HFFc6 (cell line): ENCODE measurements around the gene PLN. TPM values are rescaled to one million over a fixed set of nuclear protein-coding genes. Genes with fewer than 3 reads are reported as not detected.

Experiments
- DNase-seq: peaks from one replicate; pipeline ENCODE4 v3.0.0-alpha.2; 2018
- H3K27ac Mint-ChIP-seq: 2 replicates; pipeline ENCODE4 v1.8.0; 2020; ENCODE audit warnings: mild to moderate bottlenecking, mixed read lengths
- H3K27me3 Mint-ChIP-seq: 2 replicates; pipeline ENCODE4 v1.8.0; 2021; ENCODE audit warnings: mild to moderate bottlenecking, moderate library complexity, mixed read lengths; ENCODE audit not compliant: insufficient read depth
- H3K36me3 Mint-ChIP-seq: 2 replicates; pipeline ENCODE4 v1.8.0; 2021; ENCODE audit warnings: low read depth, mixed read lengths
- H3K4me1 Mint-ChIP-seq: 2 replicates; pipeline ENCODE4 v1.8.0; 2020; ENCODE audit warnings: low read depth, mixed read lengths
- H3K4me3 Mint-ChIP-seq: 2 replicates; pipeline ENCODE4 v1.8.0; 2020; ENCODE audit warnings: mild to moderate bottlenecking, moderate library complexity, mixed read lengths
- H3K9me3 Mint-ChIP-seq: 2 replicates; pipeline ENCODE4 v1.8.0; 2020; ENCODE audit warnings: mild to moderate bottlenecking, mixed read lengths
- CTCF ChIP-seq: fragments of 200-600 bp; sonication (generic); IDR thresholded peaks from 2 replicates; pipeline ENCODE4 v1.5.0; 2021; ENCODE audit warnings: antibody characterized with exemption, mild to moderate bottlenecking
- total RNA-seq, 6 experiments: library from RNA; stranded (reverse); fragmentation: NEBNext Ultra II Directional; extraction: Animal tissue kit (Norgen Biotek cat#: 25700); gene quantifications; 2 replicates in 1 of 6; 3 replicates in 5 of 6; pipeline ENCODE4 v1.2.3, GENCODE V29; 2021

The PLN gene
- total RNA-seq, 6 experiments from 2014 or later = not detected

- Mint-ChIP-seq H3K27ac (no peak overlapping the region), H3K4me3 (no peak overlapping the region), H3K36me3 (no peaks in the 10 kb centered on the region), H3K4me1 (peaks cover 6% of the 10 kb centered on the region), H3K27me3 (no peaks in the 10 kb centered on the region), H3K9me3 (no peaks in the 10 kb centered on the region)
- no peak for DNase-seq
- no peak for TF ChIP-seq CTCF
These were observed 19.9 kb downstream of the PLN start for GRCh38 chr6:118567974-118568373.

GRCh38 chr6:118569498-118569897 lies 21.4 kb downstream of the PLN start:
- Mint-ChIP-seq H3K27ac (no peak overlapping the region), H3K9me3 (peaks cover 8% of the 10 kb centered on the region), H3K4me1 (no peaks in the 10 kb centered on the region), H3K27me3 (no peaks in the 10 kb centered on the region; the same call in 1 of the 2 replicates), H3K36me3 (peaks cover 8% of the 10 kb centered on the region), H3K4me3 (no peak overlapping the region)
- TF ChIP-seq CTCF = no peak
- DNase-seq = no peak

- no peak for TF ChIP-seq CTCF
- Mint-ChIP-seq H3K36me3 (peaks cover 24% of the 10 kb centered on the region), H3K9me3 (peaks cover 20% of the 10 kb centered on the region), H3K4me3 (no peak overlapping the region), H3K27me3 (no peaks in the 10 kb centered on the region; the same call in 1 of the 2 replicates), H3K27ac (no peak overlapping the region), H3K4me1 (no peaks in the 10 kb centered on the region)
- DNase-seq = no peak
These were observed 23.0 kb downstream of the PLN start for GRCh38 chr6:118571121-118571520.

GRCh38 chr6:118574051-118574865 lies 26.2 kb downstream of the PLN start:
- Mint-ChIP-seq H3K4me1 (no peaks in the 10 kb centered on the region), H3K9me3 (peaks cover 50% of the 10 kb centered on the region), H3K27ac (peak overlapping the region; percentile 58), H3K36me3 (peaks cover 53% of the 10 kb centered on the region), H3K4me3 (no peak overlapping the region), H3K27me3 (no peaks in the 10 kb centered on the region; the same call in 1 of the 2 replicates)
- DNase-seq = no peak
- TF ChIP-seq CTCF = no peak

- H3K27me3 Mint-ChIP-seq = no peaks in the 10 kb centered on the region; the same call in 1 of the 2 replicates
- H3K9me3 Mint-ChIP-seq = peaks cover 65% of the 10 kb centered on the region
- no peak overlapping the region for H3K4me3 Mint-ChIP-seq
- H3K4me1 Mint-ChIP-seq = peaks cover 28% of the 10 kb centered on the region
- DNase-seq = no peak
- TF ChIP-seq CTCF = no peak
- H3K27ac Mint-ChIP-seq = no peak overlapping the region
- H3K36me3 Mint-ChIP-seq = peaks cover 66% of the 10 kb centered on the region
These were observed 29.9 kb downstream of the PLN start for GRCh38 chr6:118577972-118578371.
